NCI-H128 (cell line): ENCODE results near the gene EYS.

ENCODE experiments used
- DNase-seq: peaks from one replicate; lab custom pipeline; 2025; ENCODE audit not compliant: unreplicated experiment; lab: John Stamatoyannopoulos, UW

EYS gene

GRCh38 chr6:63714091-63714490, 1992.9 kb downstream of the EYS start:
- no peak for DNase-seq

GRCh38 chr6:63713332-63713731, 1993.7 kb downstream of the EYS start:
- no peak for DNase-seq

DNA sequence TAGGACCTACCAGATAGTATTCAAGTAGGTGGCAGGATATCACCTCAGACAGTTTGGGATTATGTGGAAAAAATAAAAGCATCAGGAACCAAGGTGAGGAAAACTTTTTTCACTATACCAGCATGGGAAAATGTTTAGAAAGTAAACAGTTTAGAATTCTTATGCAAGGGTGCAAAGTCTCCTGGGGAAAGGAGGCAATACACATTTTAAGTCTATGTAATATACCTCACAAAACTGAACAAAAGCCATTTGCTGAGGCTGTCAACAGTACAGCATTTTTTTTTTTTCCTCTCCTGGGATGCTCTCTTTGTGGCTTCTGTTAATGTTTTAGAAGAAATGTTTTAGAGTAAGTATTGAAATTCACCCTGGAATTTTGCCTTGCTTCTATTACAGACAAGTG, 1997.9 kb downstream of the EYS start:
- no peak for DNase-seq

DNA sequence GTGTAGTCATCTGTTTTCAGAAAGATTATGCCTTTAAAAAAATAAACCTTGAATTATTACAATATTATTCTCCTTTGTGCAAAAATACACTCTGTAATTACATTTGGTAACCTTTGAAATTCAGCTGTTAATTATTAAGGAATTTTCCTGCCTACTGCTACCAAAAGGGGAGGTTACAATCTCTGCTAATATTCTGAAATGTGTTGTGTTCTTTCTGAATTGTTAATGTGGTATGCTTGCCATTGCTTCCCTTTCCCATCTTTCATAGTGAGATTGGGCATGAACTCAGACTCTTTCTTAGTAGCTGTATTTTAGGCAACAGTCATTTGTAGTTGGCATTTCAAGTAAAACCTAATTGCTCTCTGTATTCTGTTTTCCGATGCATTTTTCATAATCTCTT, 1998.4 kb downstream of the EYS start:
- DNase-seq = no peak

DNA sequence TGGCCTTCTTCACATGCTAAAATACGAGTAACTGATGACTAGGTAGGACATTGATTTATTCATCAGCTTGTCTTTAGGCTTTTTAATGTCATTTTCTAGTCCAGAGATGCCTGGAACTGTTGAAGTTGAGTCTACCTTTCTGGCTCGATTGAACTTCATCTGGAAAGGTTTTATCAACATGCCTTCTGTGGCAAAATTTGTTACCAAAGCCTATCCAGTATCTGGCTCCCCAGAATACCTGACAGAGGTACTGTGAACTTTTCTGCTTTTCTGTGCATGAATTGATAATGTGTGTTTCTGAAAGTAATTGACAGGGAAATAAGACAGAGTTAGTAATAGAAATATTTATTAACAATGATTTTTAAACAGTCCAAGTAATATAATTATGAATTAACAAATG, 2000.4 kb downstream of the EYS start:
- no peak for DNase-seq

DNA sequence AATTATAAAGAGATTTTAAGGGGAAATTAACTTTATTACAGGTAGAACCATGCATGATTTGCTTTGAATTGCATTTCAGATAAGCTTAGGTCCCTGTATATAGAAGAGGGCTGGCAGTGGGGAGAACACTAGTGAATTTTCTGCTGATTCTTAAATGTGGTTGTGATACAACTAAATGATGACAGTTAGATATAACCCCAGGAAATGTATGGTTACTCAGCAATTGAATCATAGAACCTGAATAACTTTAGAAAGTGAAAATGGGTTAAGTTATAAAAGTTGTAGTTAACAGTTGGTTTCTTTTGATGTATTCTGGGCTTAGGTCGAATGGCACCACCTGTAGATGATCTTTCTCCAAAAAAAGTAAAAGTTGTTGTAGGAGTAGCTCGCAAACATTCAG, 2001.3 kb downstream of the EYS start:
- no peak for DNase-seq

DNA sequence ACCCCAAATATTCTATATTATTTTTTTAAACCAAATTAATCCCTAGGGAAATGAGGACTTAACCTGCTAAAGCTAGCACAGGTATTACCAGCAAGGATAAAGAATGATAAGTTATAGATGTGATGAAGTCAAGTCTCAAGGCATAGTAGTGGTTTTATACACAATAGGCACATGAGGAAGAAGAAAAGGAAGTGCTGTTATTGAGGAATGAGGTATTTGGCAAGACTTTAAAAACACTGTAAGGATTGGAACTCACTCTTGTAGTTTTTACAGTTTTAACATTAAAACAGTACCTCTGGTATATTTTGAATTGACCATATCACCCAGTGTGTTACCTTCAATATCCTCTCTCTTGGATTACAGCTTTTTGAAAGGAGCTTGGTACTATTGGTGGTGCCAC, 2016.8 kb downstream of the EYS start:
- no peak for DNase-seq

GRCh38 chr6:63689421-63689820, 2017.6 kb downstream of the EYS start:
- DNase-seq = no peak

DNA sequence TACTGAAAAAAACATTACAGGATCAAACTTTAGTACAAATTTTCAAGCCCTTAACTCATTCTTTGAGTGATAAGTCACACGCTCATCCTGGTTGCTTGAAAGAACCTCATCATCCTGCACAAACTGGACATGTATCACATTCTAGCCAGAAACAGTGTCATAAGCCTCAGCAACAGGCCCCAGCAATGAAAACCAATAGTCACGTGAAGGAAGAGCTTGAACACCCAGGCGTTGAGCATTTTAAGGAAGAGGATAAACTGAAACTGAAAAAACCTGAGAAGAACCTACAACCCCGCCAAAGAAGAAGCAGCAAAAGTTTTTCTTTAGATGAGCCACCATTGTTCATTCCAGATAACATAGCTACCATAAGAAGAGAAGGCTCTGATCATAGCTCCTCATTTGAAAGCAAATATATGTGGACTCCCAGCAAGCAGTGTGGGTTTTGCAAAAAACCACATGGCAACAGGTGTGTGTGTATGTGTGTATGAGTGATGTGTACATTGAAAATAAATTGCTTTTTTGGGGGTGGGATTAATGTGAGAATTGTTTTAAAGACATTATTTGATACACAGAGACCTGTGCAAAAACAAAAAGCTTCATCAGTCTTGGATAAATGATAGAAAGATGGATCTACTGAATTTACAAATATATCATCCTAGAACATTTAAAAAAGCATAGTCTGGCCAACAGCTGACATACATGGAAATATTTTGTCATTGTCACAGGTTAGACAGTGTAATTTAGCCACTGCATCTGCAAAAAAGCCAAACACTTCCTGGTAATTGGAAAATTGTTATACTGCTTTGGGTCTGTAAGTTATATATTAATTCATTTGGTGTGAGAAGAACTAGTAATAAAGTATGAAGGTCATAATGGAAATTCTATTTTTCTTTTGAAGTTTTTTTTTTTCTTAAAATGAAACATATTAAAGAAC, 2021.3 kb downstream of the EYS start:
- no peak for DNase-seq

GRCh38 chr6:63683071-63683603, 2023.9 kb downstream of the EYS start:
- DNase-seq = no peak

GRCh38 chr6:63677282-63677681, 2029.7 kb downstream of the EYS start:
- DNase-seq = no peak

GRCh38 chr6:63676412-63677114, 2030.5 kb downstream of the EYS start:
- DNase-seq = no peak

DNA sequence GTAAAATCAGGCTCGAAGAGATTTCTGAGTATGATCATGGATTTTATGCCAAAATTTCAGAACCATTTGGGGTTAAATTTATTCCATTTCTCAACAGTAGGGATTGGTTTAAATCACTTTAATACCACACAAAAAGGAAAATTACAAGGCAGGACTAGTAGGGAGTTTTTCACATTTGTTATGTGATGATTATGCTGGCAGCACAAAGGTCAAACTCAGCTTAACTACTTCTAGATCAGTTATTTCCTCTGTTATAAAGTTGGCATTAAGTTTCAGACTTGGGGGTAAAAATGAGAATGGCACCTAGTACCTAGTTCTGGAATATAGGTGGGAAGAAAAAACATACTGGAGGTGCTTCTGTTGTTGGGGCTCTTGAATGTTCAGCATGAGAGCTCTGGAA, 2031.9 kb downstream of the EYS start:
- no peak for DNase-seq

GRCh38 chr6:63674635-63675034, 2032.4 kb downstream of the EYS start:
- no peak for DNase-seq

GRCh38 chr6:63673692-63674091, 2033.3 kb downstream of the EYS start:
- no peak for DNase-seq

DNA sequence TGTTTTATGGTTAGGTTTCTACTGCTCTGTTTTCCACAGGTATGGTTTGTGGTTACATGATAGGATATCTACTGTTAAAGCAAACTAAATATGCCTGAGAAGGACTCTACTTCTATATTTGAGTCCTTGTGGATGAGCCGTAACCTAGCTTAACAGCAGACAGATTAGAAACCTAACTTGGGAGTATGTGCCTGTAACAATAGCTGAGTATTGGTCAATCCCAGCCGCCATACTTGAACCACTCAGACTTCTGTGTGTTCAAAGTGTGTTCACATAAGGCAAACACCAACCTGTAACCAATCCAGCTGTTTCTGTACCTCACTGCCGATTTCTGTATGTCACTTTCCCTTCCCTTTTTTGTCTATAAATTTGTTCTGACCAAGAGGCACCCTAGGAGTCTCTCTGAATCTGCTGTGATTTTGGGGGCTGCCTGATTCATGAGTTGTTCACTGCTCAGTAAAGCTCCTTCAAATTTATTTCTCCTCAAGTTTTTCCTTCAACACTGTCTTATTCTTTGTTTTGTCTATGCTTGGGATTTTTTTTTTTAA, 2034.4 kb downstream of the EYS start:
- DNase-seq = no peak

DNA sequence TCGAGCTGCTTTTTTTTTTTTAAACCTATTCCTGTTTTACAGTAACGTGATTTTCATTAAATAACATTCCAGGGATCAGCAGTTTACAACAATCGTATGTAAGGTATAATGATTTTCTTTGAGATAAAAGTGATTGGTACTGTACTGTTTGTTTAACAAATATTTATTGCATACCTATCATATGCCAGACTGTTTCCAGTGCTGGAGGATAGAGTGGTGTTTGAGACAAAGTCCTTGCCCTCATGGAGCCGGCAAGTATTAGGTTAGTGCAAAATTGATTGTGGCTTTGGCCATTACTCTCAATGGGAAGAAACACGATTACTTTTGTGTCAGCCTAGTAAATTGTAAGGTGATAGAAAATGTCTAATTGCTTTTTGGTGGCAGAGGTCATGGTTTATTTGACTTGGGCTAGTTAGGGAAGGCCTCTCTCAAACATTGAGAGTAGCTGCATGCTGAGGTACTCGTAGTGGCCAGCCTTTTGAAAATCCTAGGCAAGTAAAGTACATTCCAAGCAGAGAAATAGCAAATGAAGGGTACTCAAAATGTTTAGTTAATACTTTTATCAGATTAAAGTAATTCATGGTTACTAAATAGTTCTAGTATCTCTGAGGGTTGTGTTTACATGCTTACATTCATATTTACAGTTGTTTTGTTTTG, 2035.8 kb downstream of the EYS start:
- no peak for DNase-seq
